Panc1 (cell line): Measurements from ENCODE around the gene PEX10. TPM values are rescaled to one million over a fixed set of nuclear protein-coding genes. Genes with fewer than 3 reads are reported as not detected.

Source experiments
- ATAC-seq: fragments of 200-7000 bp; cut with Tn5 transposase; 2 replicates; pipeline ENCODE4 v1.9.1; 2020; ENCODE audit warnings: mild to moderate bottlenecking, moderate library complexity
- BruUV-seq: library from RNA; stranded (reverse); fragments of 400-500 nt; replicated peaks from 2 replicates; lab custom pipeline; 2021; lab: Mats Ljungman, UMichigan
- CTCF ChIA-PET: fragments of 300-600 bp; sonication (Branson Sonifier 250); formaldehyde crosslinking; loops from one replicate; lab custom pipeline; 2022; ENCODE audit warnings: antibody characterized with exemption; lab: Charles Lee
- POLR2A ChIA-PET: fragments of 300-600 bp; sonication (Branson Sonifier 250); formaldehyde crosslinking; loops from one replicate; lab custom pipeline; 2022; ENCODE audit warnings: antibody characterized with exemption; lab: Charles Lee
- DNase-seq: peaks from one replicate; pipeline ENCODE4 v3.0.0-alpha.2; 2010; ENCODE audit warnings: low read depth, low spot score
- H3K27ac ChIP-seq: 2 replicates; pipeline ENCODE4 v1.5.1; 2011; ENCODE audit warnings: mild to moderate bottlenecking, low read length, inconsistent platforms
- H3K27me3 ChIP-seq: fragments of 200-500 bp; sonication (Bioruptor generic); 2 replicates; pipeline ENCODE4 v1.6.0; 2014; ENCODE audit warnings: low read length, inconsistent platforms; ENCODE audit not compliant: control insufficient read depth, insufficient read depth
- H3K36me3 ChIP-seq: fragments of 200-500 bp; sonication (Bioruptor generic); 2 replicates; pipeline ENCODE4 v1.5.1; 2014; ENCODE audit warnings: inconsistent platforms, mild to moderate bottlenecking, low read length, moderate library complexity; ENCODE audit not compliant: control insufficient read depth, insufficient read depth
- H3K4me1 ChIP-seq: 2 replicates; pipeline ENCODE4 v1.5.1; 2011; ENCODE audit warnings: inconsistent platforms, mild to moderate bottlenecking, low read length, moderate library complexity; ENCODE audit not compliant: control insufficient read depth, insufficient read depth
- H3K4me3 ChIP-seq, 2 experiments: 2 replicates each; pipeline ENCODE4 v1.5.1; 2011 to 2012; ENCODE audit warnings: low read depth in 2 of 2, low read length in 2 of 2, mild to moderate bottlenecking in 2 of 2, inconsistent platforms in 1 of 2, moderate library complexity in 1 of 2
- H3K9me3 ChIP-seq: fragments of 200-500 bp; sonication (Bioruptor generic); 2 replicates; pipeline ENCODE4 v1.5.1; 2014; ENCODE audit warnings: low read depth, mild to moderate bottlenecking, inconsistent platforms, low read length, moderate library complexity; ENCODE audit not compliant: control insufficient read depth, insufficient read depth
- POLR2AphosphoS5 ChIP-seq: IDR thresholded peaks from 2 replicates; pipeline ENCODE4 v1.6.1; 2012; ENCODE audit warnings: mild to moderate bottlenecking, low read depth, low read length, moderate library complexity
- SIN3A ChIP-seq: IDR thresholded peaks from 2 replicates; pipeline ENCODE4 v1.6.1; 2012; ENCODE audit warnings: low read depth, mild to moderate bottlenecking, low read length, moderate library complexity, borderline replicate concordance; ENCODE audit not compliant: insufficient read depth
- TCF7L2 ChIP-seq: IDR thresholded peaks from 2 replicates; pipeline ENCODE4 v1.6.1; 2011; ENCODE audit warnings: mild to moderate bottlenecking, low read depth, low read length, inconsistent platforms
- in situ Hi-C: cut with HindIII; loops from 2 replicates; pipeline ENCODE4 v1.10.0; 2016; ENCODE audit warnings: low sequenced_read_pairs, low pct_unique_long_range_greater_than_20kb
- intact Hi-C: fragments of 100-400 bp; cut with micrococcal nuclease; formaldehyde crosslinking; loops from one replicate; pipeline ENCODE4 v1.10.0; 2022; ENCODE audit not compliant: unreplicated experiment
- total RNA-seq: library from RNA; stranded (reverse); gene quantifications from one replicate; pipeline ENCODE4 v1.2.1, GENCODE V29; 2021; ENCODE audit not compliant: unreplicated experiment
- TF ChIP-seq, protein P1 (sequence below): fragments of 450-650 bp; IDR thresholded peaks from 2 replicates; pipeline ENCODE4 v1.5.1; 2017; ENCODE audit warnings: mild to moderate bottlenecking
- TF ChIP-seq, protein P2 (sequence below), 2 experiments: IDR thresholded peaks; 2 replicates each; pipeline ENCODE4 v1.6.1; 2011 to 2012; ENCODE audit warnings: low read depth in 2 of 2, control low read depth in 1 of 2, low read length in 1 of 2, mild to moderate bottlenecking in 1 of 2, moderate library complexity in 1 of 2; ENCODE audit not compliant: insufficient read depth in 1 of 2

Gene PEX10
- total RNA-seq, 1 experiment from 2014 or later: 49.8 TPM

DNA sequence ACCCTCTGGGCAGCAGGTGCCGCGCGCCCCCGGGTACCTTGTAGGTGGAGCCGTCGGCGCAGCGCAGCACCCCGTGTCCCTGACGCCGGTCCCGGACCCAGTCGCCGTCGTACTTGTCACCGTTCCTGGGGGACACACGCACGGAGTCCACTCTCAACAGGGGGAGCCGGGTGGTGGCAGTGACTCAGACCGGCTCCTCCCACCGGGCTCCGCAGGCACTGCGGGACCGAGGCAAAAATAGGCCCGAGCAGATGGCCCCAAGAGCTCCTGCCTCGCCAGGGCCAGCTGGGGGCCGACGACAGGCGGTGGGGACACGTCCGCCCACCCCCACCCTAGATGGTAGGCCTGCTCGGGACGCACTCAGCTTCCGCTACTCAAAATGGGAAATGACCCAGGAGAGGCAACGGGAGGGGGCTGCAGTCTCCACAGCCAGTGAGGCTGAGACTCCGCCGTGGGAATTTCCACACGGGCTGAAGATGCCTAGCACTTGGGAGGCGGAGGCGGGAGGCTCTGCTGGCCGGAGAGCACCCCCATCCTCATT, 27.4 kb downstream of the PEX10 start:
- Histone ChIP-seq H3K27ac (no peak overlapping the region), H3K27me3 (no peaks in the 10 kb centered on the region), H3K4me1 (peaks cover 7% of the 10 kb centered on the region; the same call in 1 of the 2 replicates), H3K4me3 (no peak overlapping the region), H3K36me3 (no peaks in the 10 kb centered on the region), H3K9me3 (no peaks in the 10 kb centered on the region)
- no peak for TF ChIP-seq SIN3A
- no peak for TF ChIP-seq TCF7L2
- TF ChIP-seq, protein P1, sequence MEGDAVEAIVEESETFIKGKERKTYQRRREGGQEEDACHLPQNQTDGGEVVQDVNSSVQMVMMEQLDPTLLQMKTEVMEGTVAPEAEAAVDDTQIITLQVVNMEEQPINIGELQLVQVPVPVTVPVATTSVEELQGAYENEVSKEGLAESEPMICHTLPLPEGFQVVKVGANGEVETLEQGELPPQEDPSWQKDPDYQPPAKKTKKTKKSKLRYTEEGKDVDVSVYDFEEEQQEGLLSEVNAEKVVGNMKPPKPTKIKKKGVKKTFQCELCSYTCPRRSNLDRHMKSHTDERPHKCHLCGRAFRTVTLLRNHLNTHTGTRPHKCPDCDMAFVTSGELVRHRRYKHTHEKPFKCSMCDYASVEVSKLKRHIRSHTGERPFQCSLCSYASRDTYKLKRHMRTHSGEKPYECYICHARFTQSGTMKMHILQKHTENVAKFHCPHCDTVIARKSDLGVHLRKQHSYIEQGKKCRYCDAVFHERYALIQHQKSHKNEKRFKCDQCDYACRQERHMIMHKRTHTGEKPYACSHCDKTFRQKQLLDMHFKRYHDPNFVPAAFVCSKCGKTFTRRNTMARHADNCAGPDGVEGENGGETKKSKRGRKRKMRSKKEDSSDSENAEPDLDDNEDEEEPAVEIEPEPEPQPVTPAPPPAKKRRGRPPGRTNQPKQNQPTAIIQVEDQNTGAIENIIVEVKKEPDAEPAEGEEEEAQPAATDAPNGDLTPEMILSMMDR: no peak
- no peak for TF ChIP-seq POLR2AphosphoS5
- TF ChIP-seq, protein P2, sequence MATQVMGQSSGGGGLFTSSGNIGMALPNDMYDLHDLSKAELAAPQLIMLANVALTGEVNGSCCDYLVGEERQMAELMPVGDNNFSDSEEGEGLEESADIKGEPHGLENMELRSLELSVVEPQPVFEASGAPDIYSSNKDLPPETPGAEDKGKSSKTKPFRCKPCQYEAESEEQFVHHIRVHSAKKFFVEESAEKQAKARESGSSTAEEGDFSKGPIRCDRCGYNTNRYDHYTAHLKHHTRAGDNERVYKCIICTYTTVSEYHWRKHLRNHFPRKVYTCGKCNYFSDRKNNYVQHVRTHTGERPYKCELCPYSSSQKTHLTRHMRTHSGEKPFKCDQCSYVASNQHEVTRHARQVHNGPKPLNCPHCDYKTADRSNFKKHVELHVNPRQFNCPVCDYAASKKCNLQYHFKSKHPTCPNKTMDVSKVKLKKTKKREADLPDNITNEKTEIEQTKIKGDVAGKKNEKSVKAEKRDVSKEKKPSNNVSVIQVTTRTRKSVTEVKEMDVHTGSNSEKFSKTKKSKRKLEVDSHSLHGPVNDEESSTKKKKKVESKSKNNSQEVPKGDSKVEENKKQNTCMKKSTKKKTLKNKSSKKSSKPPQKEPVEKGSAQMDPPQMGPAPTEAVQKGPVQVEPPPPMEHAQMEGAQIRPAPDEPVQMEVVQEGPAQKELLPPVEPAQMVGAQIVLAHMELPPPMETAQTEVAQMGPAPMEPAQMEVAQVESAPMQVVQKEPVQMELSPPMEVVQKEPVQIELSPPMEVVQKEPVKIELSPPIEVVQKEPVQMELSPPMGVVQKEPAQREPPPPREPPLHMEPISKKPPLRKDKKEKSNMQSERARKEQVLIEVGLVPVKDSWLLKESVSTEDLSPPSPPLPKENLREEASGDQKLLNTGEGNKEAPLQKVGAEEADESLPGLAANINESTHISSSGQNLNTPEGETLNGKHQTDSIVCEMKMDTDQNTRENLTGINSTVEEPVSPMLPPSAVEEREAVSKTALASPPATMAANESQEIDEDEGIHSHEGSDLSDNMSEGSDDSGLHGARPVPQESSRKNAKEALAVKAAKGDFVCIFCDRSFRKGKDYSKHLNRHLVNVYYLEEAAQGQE (IDR thresholded peaks at IDR 0.05; ENCODE audit: insufficient read depth in 1 of 2, low read depth in 2 of 2, low read length in 1 of 2): no peak
- ChIA-PET CTCF (interaction anchor here (1.1 kb wide), 1 partner anchor 190 kb away, joined by 3 read pairs; the partner anchor contains the start of gene FAAP20), POLR2A (no interaction called here)
- intact Hi-C loops: no loop called here
- no TSS peak for BruUV-seq
- no peak for DNase-seq
- ATAC-seq: no peak
- in situ Hi-C loops: no loop called here

DNA sequence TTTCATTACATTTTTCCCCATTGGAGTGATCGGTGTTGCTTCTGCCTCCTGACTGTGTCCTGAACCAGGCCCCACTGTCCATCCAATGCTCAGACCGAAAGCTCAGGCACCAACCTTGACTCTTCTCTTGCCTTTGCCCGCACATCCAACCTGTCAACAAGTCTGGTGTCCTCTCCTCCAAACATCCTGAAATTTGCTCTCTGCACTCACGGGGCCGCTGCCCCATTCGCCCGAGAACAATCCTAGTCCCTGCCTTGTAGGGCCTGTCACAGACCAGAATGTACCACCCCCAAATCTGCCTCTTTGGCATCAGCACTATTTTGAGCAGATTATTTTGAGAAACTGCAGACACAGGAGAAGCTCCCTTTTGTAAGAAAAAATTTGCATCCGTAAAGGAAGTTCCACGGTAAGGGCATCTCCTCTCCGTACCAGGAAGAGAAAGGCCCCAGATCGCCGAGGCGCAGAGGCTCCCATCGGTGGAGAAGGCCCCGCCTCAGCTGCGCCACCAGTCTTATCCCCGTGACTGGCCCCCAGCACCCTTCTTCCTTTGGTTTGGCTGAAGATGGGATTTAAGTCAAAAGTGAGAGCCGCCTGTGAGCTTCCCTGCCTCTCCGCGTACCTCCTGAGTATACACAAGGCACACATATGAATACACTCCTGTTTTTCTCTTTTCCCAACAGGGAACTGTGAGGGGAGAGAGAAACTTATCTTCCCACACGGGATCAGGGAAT, 28.1 kb downstream of the PEX10 start:
- Histone ChIP-seq H3K4me1 (peaks cover 5% of the 10 kb centered on the region; the same call in 1 of the 2 replicates), H3K4me3 (no peak overlapping the region), H3K27me3 (no peaks in the 10 kb centered on the region), H3K27ac (no peak overlapping the region), H3K9me3 (no peaks in the 10 kb centered on the region), H3K36me3 (no peaks in the 10 kb centered on the region)
- intact Hi-C loops: no loop called here
- POLR2A ChIA-PET: no interaction called here
- in situ Hi-C loops: no loop called here
- no TSS peak for BruUV-seq
- CTCF ChIA-PET: interaction anchor here (0.5 to 1.1 kb wide), 3 partner anchors 69 to 210 kb away, joined by 3 to 6 read pairs (median 3); partner anchors contain the start of gene FAAP20
- ATAC-seq (no peak), DNase-seq (no peak)
- no peak for TF ChIP-seq TCF7L2
- no peak for TF ChIP-seq POLR2AphosphoS5
